ENCODE measurements around the gene CXCR6.
"Not testable (repeated sequence)": the region's sequence is repeated elsewhere in the genome, so short reads cannot be mapped to it uniquely, and the experiment has no call there.

CXCR6 gene

GRCh38 chr3:45993421-45994027 lies 50.3 kb downstream of the CXCR6 start:
- Histone ChIP-seq H3K27me3 (replicated peaks; ENCODE audit: control insufficient read depth, insufficient read depth, low read length) (no peaks in the 10 kb centered on the region), H3K36me3 (ENCODE audit: control insufficient read depth, insufficient read depth, low read length) (no peaks in the 10 kb centered on the region), H3K4me3 (replicated peaks; ENCODE audit: low read depth, low read length) (no peak overlapping the region)
- no peak for DNase-seq (ENCODE audit: extremely low read depth, insufficient read length)
- TF ChIP-seq CTCF (IDR thresholded peaks at IDR 0.05; ENCODE audit: insufficient read depth, low read length, poor library complexity, severe bottlenecking), result no peak

DNA sequence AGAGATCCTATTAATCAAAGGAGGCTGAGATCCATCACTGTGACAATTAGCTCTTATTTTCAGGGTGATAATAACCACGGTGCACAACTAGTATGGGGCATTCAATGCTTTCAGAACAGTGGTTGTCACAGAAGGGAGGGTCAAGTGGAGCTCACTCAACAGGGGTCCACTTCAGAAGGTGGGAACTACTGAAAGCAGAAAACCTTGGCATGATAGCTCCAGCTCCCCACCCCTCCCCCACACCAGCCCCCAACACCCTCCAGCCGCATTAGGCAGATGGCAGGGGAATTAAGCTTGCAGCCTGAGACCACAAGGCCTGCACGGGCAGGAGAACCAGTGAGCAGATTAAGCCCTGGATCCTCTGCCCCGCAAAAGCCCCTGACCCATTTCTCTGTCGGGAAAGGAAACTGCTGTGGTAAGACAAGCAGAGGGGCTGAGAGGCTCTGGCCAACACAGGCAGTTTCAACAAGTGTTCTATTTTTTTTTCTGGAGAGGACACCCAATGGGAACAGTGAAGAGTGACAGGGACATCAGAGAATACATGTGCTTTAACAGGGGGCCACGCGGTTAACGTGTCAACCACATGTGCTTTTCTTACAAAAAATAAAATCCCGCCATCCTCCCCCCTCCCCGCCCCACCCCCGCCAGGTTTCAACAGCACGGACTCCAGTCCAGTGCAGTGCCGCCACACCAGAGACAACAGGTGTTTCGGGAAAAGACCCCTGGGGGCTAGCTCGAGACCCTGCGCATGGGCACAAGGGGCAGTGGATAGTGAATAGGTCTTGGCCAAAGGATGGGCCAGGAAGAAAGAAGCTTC lies 51.4 kb downstream of the CXCR6 start:
- H3K27me3 ChIP-seq (replicated peaks; ENCODE audit: control insufficient read depth, insufficient read depth, low read length), result no peaks in the 10 kb centered on the region
- TF ChIP-seq CTCF (IDR thresholded peaks at IDR 0.05; ENCODE audit: insufficient read depth, low read length, poor library complexity, severe bottlenecking), result no peak
- peak overlapping the region; percentile 74 for H3K4me3 ChIP-seq (replicated peaks; ENCODE audit: low read depth, low read length)
- H3K36me3 ChIP-seq (ENCODE audit: control insufficient read depth, insufficient read depth, low read length), result no peaks in the 10 kb centered on the region
- peak; percentile 38 for DNase-seq (ENCODE audit: extremely low read depth, insufficient read length)

GRCh38 chr3:45995236-45996192 lies 52.2 kb downstream of the CXCR6 start, which contains the start of gene FYCO1:
Gene FYCO1, minus strand, starts transcription at chr3:45995824. Its CDS starts 10,914 bp downstream, at chr3:45984910.
- TF ChIP-seq CTCF (IDR thresholded peaks at IDR 0.05; ENCODE audit: insufficient read depth, low read length, poor library complexity, severe bottlenecking), result no peak
- no peaks in the 10 kb centered on the region for H3K36me3 ChIP-seq (ENCODE audit: control insufficient read depth, insufficient read depth, low read length)
- H3K27me3 ChIP-seq (replicated peaks; ENCODE audit: control insufficient read depth, insufficient read depth, low read length), result no peaks in the 10 kb centered on the region
- DNase-seq (ENCODE audit: extremely low read depth, insufficient read length), result peak; percentile 90
- peak within 1 kb of the TSS; percentile 74 for H3K4me3 ChIP-seq (replicated peaks; ENCODE audit: low read depth, low read length)

DNA sequence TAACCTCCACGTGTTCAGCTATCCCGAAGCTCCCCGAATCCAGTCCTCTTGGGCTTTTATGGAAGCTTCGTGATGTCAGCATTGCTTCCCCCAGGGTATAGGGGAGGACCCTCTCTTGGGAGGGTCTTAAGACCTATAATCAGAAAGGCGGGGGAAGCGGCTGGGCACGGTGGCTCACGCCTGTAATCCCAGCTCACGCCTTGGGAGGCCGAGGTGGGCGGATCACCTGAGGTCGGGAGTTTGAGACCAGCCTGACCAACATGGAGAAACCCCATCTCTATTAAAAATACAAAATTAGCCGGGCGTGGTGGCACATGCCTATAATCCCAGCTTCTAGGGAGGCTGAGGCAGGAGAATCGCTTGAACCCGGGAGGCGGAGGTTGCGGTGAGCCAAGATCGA lies 54.2 kb downstream of the CXCR6 start:
- not testable (repeated sequence) for H3K36me3 ChIP-seq (ENCODE audit: control insufficient read depth, insufficient read depth, low read length); H3K27me3 ChIP-seq (replicated peaks; ENCODE audit: control insufficient read depth, insufficient read depth, low read length); H3K4me3 ChIP-seq (replicated peaks; ENCODE audit: low read depth, low read length); DNase-seq (ENCODE audit: extremely low read depth, insufficient read length)

DNA sequence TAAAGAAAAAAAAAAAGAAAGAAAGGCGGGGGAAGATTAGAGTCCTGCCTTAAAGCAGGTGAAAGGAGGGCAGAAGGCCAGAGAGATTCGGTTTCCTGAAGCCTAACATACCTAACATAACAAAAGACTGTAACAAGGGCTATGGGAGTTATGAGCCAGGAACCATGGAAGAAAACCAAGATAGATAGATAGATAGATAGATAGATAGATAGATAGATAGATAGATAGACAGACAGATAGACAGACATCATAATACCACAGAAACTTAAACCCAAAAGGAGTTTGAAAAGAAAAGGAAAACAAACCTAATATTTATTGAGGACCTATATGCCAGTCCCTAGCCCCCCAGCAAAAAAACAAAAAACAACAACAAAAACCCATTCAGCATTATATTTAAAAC lies 54.7 kb downstream of the CXCR6 start:
- no peak for DNase-seq (ENCODE audit: extremely low read depth, insufficient read length)
- Histone ChIP-seq H3K4me3 (replicated peaks; ENCODE audit: low read depth, low read length) (no peak overlapping the region), H3K36me3 (ENCODE audit: control insufficient read depth, insufficient read depth, low read length) (no peaks in the 10 kb centered on the region), H3K27me3 (replicated peaks; ENCODE audit: control insufficient read depth, insufficient read depth, low read length) (no peaks in the 10 kb centered on the region)
- no peak for TF ChIP-seq CTCF (IDR thresholded peaks at IDR 0.05; ENCODE audit: insufficient read depth, low read length, poor library complexity, severe bottlenecking)

Measured in GM06990 (cell line).